Activated naive CD8-positive, alpha-beta T cell treated with anti-CD3 and anti-CD28 coated beads for 36 hours (primary cell): ENCODE results near the gene STX7. TPM values are rescaled to one million over a fixed set of nuclear protein-coding genes. Genes with fewer than 3 reads are reported as not detected.
"Not testable (repeated sequence)": the region's sequence is repeated elsewhere in the genome, so short reads cannot be mapped to it uniquely, and the experiment has no call there.

ENCODE experiments used
- DNase-seq: peaks from one replicate; pipeline ENCODE4 v3.0.0; 2021
- H3K27ac Mint-ChIP-seq: one replicate; pipeline ENCODE4 v1.8.0; 2022; ENCODE audit warnings: mild to moderate bottlenecking, moderate library complexity, mixed read lengths
- H3K27me3 Mint-ChIP-seq: one replicate; pipeline ENCODE4 v1.8.0; 2022; ENCODE audit warnings: mild to moderate bottlenecking, mixed read lengths
- H3K36me3 Mint-ChIP-seq: one replicate; pipeline ENCODE4 v1.8.0; 2021; ENCODE audit warnings: mild to moderate bottlenecking, mixed read lengths
- H3K4me1 Mint-ChIP-seq: one replicate; pipeline ENCODE4 v1.8.0; 2021; ENCODE audit warnings: mixed read lengths
- H3K4me3 Mint-ChIP-seq: one replicate; pipeline ENCODE4 v1.8.0; 2022; ENCODE audit warnings: mild to moderate bottlenecking, moderate library complexity, mixed read lengths
- H3K9me3 Mint-ChIP-seq: one replicate; pipeline ENCODE4 v1.8.0; 2022; ENCODE audit warnings: mixed read lengths
- total RNA-seq, 2 experiments: library from RNA; stranded (reverse); gene quantifications; one replicate each; pipeline ENCODE4 v1.2.3, GENCODE V29; 2021

The STX7 gene
- total RNA-seq, result 10 to 100 TPM; 14.8 to 16.3 TPM

DNA sequence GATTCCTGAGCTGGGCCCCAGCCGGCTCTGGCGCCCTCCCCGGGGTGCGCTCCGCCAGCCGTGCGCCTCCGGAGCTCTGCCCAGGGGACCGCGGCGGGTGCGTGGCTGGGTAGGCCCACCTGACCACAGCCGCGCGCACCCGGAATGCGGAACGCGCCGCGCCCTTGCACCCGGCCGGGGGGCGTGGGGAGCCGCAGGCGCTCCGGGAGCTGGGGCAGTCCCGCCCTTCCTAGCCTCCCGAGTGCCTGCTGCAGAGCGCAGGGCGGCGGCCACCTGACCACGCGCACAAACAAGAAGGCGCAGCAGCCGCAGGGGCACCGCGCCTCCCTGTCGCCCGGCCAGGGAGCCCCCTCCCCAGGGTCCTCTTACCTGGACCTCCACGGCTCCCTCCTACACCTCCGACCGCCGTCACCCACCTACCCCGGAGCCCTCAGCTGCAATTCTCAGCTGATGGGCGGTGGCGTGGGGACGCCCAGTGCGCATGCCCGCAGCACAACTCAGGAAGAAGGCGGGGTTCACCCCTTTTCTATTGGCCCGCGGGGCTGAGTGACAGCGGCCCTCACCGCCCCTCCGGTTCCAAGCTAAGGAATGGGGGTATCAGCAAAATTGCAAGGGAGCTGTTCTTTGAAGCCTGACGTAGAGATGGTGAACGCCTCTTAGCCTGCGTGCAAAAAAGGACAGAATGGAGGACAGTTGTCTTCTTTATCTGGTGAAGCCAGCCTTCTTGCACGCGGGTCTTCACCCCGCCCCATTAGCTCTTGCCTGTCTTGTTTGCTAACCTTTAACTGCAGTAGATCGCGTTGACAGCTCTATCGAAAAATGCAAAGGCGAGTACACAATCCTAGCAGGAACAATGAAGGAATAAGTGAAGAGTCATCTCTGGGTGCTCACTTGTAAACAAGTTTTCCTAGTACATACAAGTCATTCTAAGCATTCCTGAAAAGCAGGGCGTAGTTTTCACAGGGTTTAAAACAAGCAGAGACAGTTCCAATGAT is at the start of gene STX7:
Gene STX7 (minus strand): TSS at position 479 of the 995 bp plus-strand sequence. CDS start 9,586 bp downstream, outside the sequence.
- Mint-ChIP-seq H3K27ac (peak within 1 kb of the TSS; percentile 85), H3K27me3 (peaks cover 6% of the 10 kb centered on the region), H3K9me3 (no peaks in the 10 kb centered on the region), H3K36me3 (peaks cover 5% of the 10 kb centered on the region), H3K4me1 (peaks cover 27% of the 10 kb centered on the region), H3K4me3 (peak within 1 kb of the TSS; percentile 97)
- peak; percentile 87 for DNase-seq

GRCh38 chr6:132560087-132560486 is 47.2 kb upstream of the STX7 start:
- not testable (repeated sequence) for H3K36me3 Mint-ChIP-seq, DNase-seq, H3K27ac Mint-ChIP-seq, H3K9me3 Mint-ChIP-seq, H3K4me3 Mint-ChIP-seq, H3K4me1 Mint-ChIP-seq
- peaks cover 26% of the 10 kb centered on the region for H3K27me3 Mint-ChIP-seq

GRCh38 chr6:132552372-132552771 is 39.5 kb upstream of the STX7 start, which contains the start of gene TAAR8:
Gene TAAR8, plus strand, starts transcription at chr6:132552672. Its CDS starts 21 bp downstream, at chr6:132552693.
- no peaks in the 10 kb centered on the region for H3K9me3 Mint-ChIP-seq
- H3K4me1 Mint-ChIP-seq, result no peaks in the 10 kb centered on the region
- H3K27me3 Mint-ChIP-seq, result peaks cover 23% of the 10 kb centered on the region
- H3K27ac Mint-ChIP-seq, result no peak within 1 kb of the TSS
- H3K4me3 Mint-ChIP-seq, result no peak within 1 kb of the TSS
- no peak for DNase-seq
- no peaks in the 10 kb centered on the region for H3K36me3 Mint-ChIP-seq

GRCh38 chr6:132551214-132551613 is 38.3 kb upstream of the STX7 start:
- no peak for DNase-seq
- no peaks in the 10 kb centered on the region for H3K9me3 Mint-ChIP-seq
- H3K36me3 Mint-ChIP-seq, result no peaks in the 10 kb centered on the region
- no peak overlapping the region for H3K4me3 Mint-ChIP-seq
- H3K27ac Mint-ChIP-seq, result no peak overlapping the region
- no peaks in the 10 kb centered on the region for H3K4me1 Mint-ChIP-seq
- peaks cover 14% of the 10 kb centered on the region for H3K27me3 Mint-ChIP-seq

GRCh38 chr6:132548746-132549463 is 36.0 kb upstream of the STX7 start:
- no peak for DNase-seq
- no peaks in the 10 kb centered on the region for H3K4me1 Mint-ChIP-seq
- no peaks in the 10 kb centered on the region for H3K9me3 Mint-ChIP-seq
- H3K4me3 Mint-ChIP-seq, result no peak overlapping the region
- peaks cover 13% of the 10 kb centered on the region for H3K27me3 Mint-ChIP-seq
- H3K36me3 Mint-ChIP-seq, result no peaks in the 10 kb centered on the region
- H3K27ac Mint-ChIP-seq, result no peak overlapping the region

DNA sequence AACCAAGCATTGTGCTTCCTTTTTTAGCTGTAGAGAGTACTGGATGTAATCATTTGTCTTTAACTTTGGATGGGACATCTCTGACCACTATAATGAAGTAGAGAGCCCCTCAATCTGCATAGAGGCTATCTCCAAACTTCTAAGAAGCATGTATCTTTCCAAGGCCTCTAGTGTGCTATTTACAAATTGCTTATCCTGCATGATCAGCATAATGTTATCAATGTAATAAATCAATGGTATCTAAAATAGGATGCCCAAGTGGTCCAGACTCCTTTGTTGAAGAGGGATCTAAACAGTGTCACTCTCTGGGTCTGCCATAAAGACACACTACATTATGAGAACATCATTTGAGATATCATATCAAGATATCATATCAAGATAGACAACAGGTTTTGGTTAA is 31.9 kb upstream of the STX7 start:
- H3K4me3 Mint-ChIP-seq, result no peak overlapping the region
- H3K4me1 Mint-ChIP-seq, result no peaks in the 10 kb centered on the region
- no peaks in the 10 kb centered on the region for H3K9me3 Mint-ChIP-seq
- H3K27ac Mint-ChIP-seq, result no peak overlapping the region
- no peaks in the 10 kb centered on the region for H3K36me3 Mint-ChIP-seq
- peaks cover 16% of the 10 kb centered on the region for H3K27me3 Mint-ChIP-seq
- DNase-seq, result no peak

DNA sequence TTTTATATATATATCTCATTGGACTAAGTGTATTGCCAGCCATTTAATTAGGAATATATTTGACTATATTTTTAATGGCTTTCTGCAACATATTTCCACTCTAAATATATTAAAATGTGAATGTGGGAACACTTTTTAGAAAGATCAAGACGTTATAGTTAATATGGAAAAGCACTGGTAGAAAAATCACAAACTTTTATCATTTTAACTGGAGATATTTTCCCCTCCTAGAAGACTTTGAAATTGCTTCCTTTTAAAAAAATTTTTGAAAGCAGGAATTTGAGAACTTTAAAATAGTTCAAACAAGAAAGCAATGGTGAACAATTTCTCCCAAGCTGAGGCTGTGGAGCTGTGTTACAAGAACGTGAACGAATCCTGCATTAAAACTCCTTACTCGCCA is 25.1 kb upstream of the STX7 start, which contains the start of gene TAAR9:
Gene TAAR9 (plus strand): TSS at position 301 of the 400 bp plus-strand sequence. CDS start 13 bp downstream, at position 314.
- no peak for DNase-seq
- Mint-ChIP-seq H3K9me3 (peaks cover 2% of the 10 kb centered on the region), H3K27me3 (peaks cover 24% of the 10 kb centered on the region), H3K36me3 (peaks cover 1% of the 10 kb centered on the region), H3K4me1 (no peaks in the 10 kb centered on the region), H3K27ac (no peak within 1 kb of the TSS), H3K4me3 (no peak within 1 kb of the TSS)

- no peak for DNase-seq
- Mint-ChIP-seq H3K4me3 (no peak overlapping the region), H3K27me3 (peaks cover 24% of the 10 kb centered on the region), H3K27ac (no peak overlapping the region), H3K9me3 (peaks cover 2% of the 10 kb centered on the region), H3K36me3 (peaks cover 1% of the 10 kb centered on the region), H3K4me1 (no peaks in the 10 kb centered on the region)
Measured at GRCh38 chr6:132537145-132537544, 24.2 kb upstream of the STX7 start.

GRCh38 chr6:132534546-132534945 is 21.6 kb upstream of the STX7 start:
- not testable (repeated sequence) for H3K36me3 Mint-ChIP-seq, H3K9me3 Mint-ChIP-seq, H3K4me3 Mint-ChIP-seq, DNase-seq, H3K27ac Mint-ChIP-seq, H3K4me1 Mint-ChIP-seq
- peaks cover 13% of the 10 kb centered on the region for H3K27me3 Mint-ChIP-seq

GRCh38 chr6:132530293-132530974 is 17.5 kb upstream of the STX7 start:
- peak; percentile 41 for DNase-seq
- Mint-ChIP-seq H3K27me3 (peaks cover 18% of the 10 kb centered on the region), H3K9me3 (peaks cover 2% of the 10 kb centered on the region), H3K4me1 (peaks cover 1% of the 10 kb centered on the region), H3K36me3 (peaks cover 1% of the 10 kb centered on the region), H3K4me3 (peak overlapping the region; percentile 38), H3K27ac (no peak overlapping the region)

DNA sequence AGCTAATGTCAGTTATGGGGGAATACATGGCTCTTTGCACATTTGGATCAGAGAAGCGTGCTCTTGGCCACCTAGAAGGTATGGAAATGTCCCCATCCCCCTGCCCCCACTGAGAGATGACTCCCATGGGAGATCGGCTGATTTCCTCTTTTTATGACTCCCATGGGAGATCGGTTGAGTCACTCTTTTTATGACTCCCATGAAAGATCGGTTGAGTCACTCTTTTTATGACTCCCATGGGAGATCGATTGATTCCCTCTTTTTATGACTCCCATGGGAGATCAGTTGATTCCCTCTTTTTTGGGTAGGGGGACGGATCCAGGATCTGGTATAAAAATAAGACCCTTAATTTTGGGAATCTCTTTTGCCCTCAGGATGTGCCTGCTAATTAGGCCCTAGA is 14.9 kb upstream of the STX7 start:
- peaks cover 1% of the 10 kb centered on the region for H3K4me1 Mint-ChIP-seq
- no peak overlapping the region for H3K27ac Mint-ChIP-seq
- no peaks in the 10 kb centered on the region for H3K9me3 Mint-ChIP-seq
- DNase-seq, result no peak
- H3K36me3 Mint-ChIP-seq, result no peaks in the 10 kb centered on the region
- H3K4me3 Mint-ChIP-seq, result no peak overlapping the region
- peaks cover 41% of the 10 kb centered on the region for H3K27me3 Mint-ChIP-seq

GRCh38 chr6:132526461-132526860 is 13.5 kb upstream of the STX7 start:
- Mint-ChIP-seq H3K36me3 (no peaks in the 10 kb centered on the region), H3K27me3 (peaks cover 43% of the 10 kb centered on the region), H3K4me1 (peaks cover 1% of the 10 kb centered on the region), H3K9me3 (no peaks in the 10 kb centered on the region), H3K4me3 (no peak overlapping the region), H3K27ac (no peak overlapping the region)
- no peak for DNase-seq

DNA sequence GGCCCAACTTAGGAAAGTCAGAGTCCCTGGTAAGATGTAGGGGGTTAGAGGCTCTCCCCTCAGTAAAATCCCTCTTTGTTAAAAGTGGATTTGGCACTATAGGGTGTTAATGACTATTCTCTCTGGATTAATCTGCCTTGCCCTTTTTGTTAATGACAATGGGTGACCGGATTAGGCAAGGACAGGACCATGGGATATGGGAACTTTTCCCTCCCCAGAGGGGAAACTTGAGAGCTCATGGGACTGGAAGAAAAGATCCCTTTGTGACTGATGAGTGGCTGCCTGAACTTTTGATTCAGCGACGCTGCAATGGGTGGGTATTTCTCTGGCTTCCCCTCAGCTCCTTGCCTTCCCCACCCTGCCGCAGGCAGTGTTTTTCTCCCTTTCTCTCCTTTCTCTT is 12.9 kb upstream of the STX7 start:
- no peak for DNase-seq
- Mint-ChIP-seq H3K27me3 (peaks cover 48% of the 10 kb centered on the region), H3K9me3 (no peaks in the 10 kb centered on the region), H3K4me1 (peaks cover 1% of the 10 kb centered on the region), H3K4me3 (no peak overlapping the region), H3K27ac (no peak overlapping the region), H3K36me3 (no peaks in the 10 kb centered on the region)

DNA sequence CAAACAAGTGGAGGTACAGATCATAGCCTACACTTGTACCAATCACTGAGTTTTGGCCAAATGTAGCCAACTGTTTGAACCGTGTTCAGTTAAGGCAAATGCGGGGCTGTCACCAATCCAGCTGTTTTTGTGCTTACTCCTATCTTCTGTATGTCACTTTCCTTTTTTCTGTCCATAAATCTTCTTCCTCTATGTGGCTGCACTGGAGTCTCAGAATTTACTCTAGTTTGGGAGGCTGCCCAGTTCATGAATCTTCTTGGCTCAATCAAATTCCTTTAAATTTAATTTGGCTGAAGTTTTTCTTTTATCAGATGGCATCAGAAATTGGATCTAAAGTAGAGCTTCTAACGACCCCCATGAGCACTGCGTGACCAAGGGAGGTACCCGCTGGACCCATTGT is 11.7 kb upstream of the STX7 start:
- no peak overlapping the region for H3K4me3 Mint-ChIP-seq
- H3K27ac Mint-ChIP-seq, result no peak overlapping the region
- DNase-seq, result no peak
- H3K36me3 Mint-ChIP-seq, result no peaks in the 10 kb centered on the region
- H3K4me1 Mint-ChIP-seq, result no peaks in the 10 kb centered on the region
- no peaks in the 10 kb centered on the region for H3K9me3 Mint-ChIP-seq
- peaks cover 50% of the 10 kb centered on the region for H3K27me3 Mint-ChIP-seq

DNA sequence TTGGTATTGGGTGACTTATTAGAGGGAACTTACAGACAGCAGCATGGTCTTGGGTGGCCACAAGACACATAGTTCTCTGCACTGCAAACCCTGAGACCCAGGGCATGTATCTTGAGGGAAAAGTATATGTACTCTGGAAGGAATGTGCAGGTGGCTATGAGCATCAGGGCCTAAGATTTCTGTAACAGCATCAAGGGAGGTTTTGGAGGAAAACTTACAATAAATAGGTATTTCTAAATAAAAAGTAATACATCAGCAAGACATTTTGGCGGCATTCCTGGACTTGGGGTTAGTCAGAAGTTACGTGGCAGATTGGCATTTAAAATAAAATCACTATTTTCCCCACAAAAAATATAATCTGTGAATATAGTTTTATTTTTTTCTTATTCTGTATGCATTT is 8.0 kb upstream of the STX7 start:
- Mint-ChIP-seq H3K4me1 (no peaks in the 10 kb centered on the region), H3K4me3 (no peak overlapping the region), H3K27me3 (peaks cover 36% of the 10 kb centered on the region), H3K9me3 (no peaks in the 10 kb centered on the region), H3K36me3 (no peaks in the 10 kb centered on the region), H3K27ac (no peak overlapping the region)
- no peak for DNase-seq
